ENCODE results near the gene ABCB9.

ABCB9 gene

GRCh38 chr12:122985338-122986257 is 19.3 kb upstream of the ABCB9 start:
- TF ChIP-seq CTCF (IDR thresholded peaks at IDR 0.05; ENCODE audit: control insufficient read depth, extremely low read depth, insufficient read depth), result no peak
- no peak overlapping the region for H3K4me3 ChIP-seq (ENCODE audit: low read depth, low read length)
- DNase-seq (ENCODE audit: low read depth), result no peak

- DNase-seq (ENCODE audit: low read depth), result no peak
- no peak for TF ChIP-seq CTCF (IDR thresholded peaks at IDR 0.05; ENCODE audit: control insufficient read depth, extremely low read depth, insufficient read depth)
- no peak overlapping the region for H3K4me3 ChIP-seq (ENCODE audit: low read depth, low read length)
These were observed 18.5 kb upstream of the ABCB9 start for GRCh38 chr12:122984612-122985337.

GRCh38 chr12:122983789-122984515 is 17.7 kb upstream of the ABCB9 start:
- no peak overlapping the region for H3K4me3 ChIP-seq (ENCODE audit: low read depth, low read length)
- DNase-seq (ENCODE audit: low read depth), result no peak

GRCh38 chr12:122982963-122983788 is 16.9 kb upstream of the ABCB9 start:
- DNase-seq (ENCODE audit: low read depth), result no peak
- H3K4me3 ChIP-seq (ENCODE audit: low read depth, low read length), result no peak overlapping the region
- TF ChIP-seq CTCF (IDR thresholded peaks at IDR 0.05; ENCODE audit: control insufficient read depth, extremely low read depth, insufficient read depth), result no peak

More at GRCh38 chr12:122983789-122984515, 17.7 kb upstream of the ABCB9 start:
- no peak for TF ChIP-seq CTCF (IDR thresholded peaks at IDR 0.05; ENCODE audit: control insufficient read depth, extremely low read depth, insufficient read depth)

GRCh38 chr12:122982477-122982815 is 16.2 kb upstream of the ABCB9 start:
- TF ChIP-seq CTCF (IDR thresholded peaks at IDR 0.05; ENCODE audit: control insufficient read depth, extremely low read depth, insufficient read depth), result no peak
- no peak for DNase-seq (ENCODE audit: low read depth)
- H3K4me3 ChIP-seq (ENCODE audit: low read depth, low read length), result no peak overlapping the region
